ENCODE data around the gene PDGFA. TPM values are rescaled to one million over a fixed set of nuclear protein-coding genes. Genes with fewer than 3 reads are reported as not detected.

PDGFA gene
- polyA plus RNA-seq, 1 experiment: 17.4 TPM

DNA sequence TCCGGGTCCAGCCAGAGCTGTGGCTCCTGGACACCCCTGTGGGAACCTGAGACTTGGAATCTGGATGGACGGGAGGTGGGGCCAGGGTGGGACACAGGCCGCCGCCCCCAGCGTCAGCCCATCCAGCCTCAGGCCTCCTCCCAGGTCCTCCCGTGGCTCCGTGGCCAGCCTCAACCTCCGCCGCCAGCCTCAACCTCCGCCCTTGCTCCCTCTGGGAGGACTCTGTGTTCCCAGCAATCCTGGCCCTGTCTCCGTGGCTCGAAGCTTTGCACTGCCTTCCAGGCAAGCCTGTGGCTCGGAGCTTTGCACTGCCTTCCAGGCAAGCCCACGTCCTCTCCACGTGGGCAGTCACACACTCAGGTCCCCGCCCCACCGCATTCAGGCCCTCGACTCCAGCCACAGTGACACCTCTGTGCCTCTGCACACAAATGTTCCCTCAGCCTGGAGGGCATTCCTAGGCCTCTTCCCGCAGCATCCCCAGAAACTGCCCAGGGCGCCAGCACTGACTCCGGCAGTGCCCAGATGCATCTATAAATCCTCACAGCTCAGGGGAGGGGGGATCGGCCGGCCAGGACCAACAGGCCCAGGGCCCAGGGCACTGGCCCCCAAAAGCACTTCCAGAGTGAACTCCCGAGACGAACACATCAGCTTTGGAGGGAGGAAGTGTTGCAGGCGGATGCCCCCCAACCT, 44.7 kb upstream of the PDGFA start:
- Histone ChIP-seq H3K27me3 (ENCODE audit: control insufficient read depth, insufficient read depth, low read length) (no peaks in the 10 kb centered on the region), H3K4me3 (ENCODE audit: low read depth, low read length) (no peak overlapping the region), H3K36me3 (ENCODE audit: control insufficient read depth, insufficient read depth, low read length) (no peaks in the 10 kb centered on the region)
- TF ChIP-seq, protein P1, sequence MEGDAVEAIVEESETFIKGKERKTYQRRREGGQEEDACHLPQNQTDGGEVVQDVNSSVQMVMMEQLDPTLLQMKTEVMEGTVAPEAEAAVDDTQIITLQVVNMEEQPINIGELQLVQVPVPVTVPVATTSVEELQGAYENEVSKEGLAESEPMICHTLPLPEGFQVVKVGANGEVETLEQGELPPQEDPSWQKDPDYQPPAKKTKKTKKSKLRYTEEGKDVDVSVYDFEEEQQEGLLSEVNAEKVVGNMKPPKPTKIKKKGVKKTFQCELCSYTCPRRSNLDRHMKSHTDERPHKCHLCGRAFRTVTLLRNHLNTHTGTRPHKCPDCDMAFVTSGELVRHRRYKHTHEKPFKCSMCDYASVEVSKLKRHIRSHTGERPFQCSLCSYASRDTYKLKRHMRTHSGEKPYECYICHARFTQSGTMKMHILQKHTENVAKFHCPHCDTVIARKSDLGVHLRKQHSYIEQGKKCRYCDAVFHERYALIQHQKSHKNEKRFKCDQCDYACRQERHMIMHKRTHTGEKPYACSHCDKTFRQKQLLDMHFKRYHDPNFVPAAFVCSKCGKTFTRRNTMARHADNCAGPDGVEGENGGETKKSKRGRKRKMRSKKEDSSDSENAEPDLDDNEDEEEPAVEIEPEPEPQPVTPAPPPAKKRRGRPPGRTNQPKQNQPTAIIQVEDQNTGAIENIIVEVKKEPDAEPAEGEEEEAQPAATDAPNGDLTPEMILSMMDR (IDR thresholded peaks at IDR 0.05; ENCODE audit: insufficient read depth, low read depth, low read length): no peak
- DNase-seq (ENCODE audit: low read depth): no peak
- ChIA-PET POLR2A (no interaction called here), CTCF (no interaction called here)

DNA sequence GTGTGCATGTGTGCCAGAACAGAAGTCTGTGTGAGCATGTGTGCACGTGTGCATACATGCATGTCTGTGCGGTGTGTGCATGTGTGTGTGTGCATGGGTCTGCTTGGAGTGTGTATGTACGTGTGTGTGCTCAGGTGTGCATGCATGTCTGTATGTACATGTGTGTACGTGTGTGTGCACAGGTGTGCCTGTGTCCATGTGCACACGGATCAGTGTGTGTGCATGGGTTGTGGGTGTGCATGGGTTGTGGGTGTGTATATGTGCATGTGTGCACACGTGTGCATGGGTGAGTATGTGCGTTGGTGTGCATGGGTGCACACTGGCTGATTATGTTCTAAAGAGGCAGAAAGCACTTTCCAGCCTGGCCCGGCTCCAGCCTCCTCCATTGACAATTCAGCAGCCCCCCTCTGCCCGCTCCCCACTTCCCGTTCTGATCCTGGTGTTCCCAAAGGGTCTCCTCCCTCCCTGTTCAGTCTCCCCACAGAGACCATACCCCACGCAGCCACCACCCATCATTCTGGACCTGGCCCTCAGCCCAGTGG, 44.1 kb upstream of the PDGFA start:
- no peak for DNase-seq (ENCODE audit: low read depth)
- ChIA-PET POLR2A (no interaction called here), CTCF (no interaction called here)
- Histone ChIP-seq H3K4me3 (ENCODE audit: low read depth, low read length) (no peak overlapping the region), H3K27me3 (ENCODE audit: control insufficient read depth, insufficient read depth, low read length) (no peaks in the 10 kb centered on the region), H3K36me3 (ENCODE audit: control insufficient read depth, insufficient read depth, low read length) (no peaks in the 10 kb centered on the region)
- TF ChIP-seq, protein P1 (IDR thresholded peaks at IDR 0.05; ENCODE audit: insufficient read depth, low read depth, low read length): no peak

DNA sequence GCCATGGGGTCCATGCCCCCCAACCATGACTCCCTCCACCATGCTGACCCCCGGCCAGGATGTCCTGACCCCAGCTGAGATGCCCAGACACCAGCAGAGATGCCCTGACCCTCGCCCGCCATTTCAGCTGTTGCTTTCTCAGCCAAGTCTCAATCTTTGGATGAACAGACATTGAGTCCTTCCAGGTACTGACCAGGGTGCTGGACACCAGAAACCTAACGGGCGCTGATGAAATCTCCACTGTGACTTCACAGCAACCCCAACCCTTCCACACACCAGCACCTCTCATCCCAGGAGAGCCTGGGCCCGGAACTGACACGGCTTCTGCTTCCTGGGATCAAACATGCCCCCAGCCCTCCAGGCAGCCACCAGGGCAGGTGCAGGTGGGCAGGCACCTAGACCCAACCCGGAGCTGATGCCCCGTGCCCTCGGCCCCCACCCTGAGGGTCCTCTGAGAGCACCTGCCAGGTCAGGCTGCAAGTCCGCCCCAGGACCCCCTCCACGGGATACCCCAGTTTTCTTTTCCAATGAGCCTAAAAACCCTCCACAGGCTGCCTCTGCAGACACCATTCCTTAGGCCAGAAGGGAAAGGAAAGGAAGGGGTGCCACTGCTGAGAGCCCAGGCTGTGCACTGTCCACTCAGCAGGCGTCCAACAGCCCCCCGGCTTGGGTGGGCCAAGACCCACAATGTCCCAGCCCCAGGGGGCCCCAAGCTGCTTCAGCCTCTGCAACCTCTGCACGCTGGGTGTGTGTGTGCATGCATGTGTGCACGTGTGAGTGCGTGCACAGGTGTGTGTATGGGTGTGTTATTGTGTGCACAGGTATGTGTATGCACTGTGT, 43.4 kb upstream of the PDGFA start:
- DNase-seq (ENCODE audit: low read depth): no peak
- ChIA-PET CTCF (no interaction called here), POLR2A (no interaction called here)
- TF ChIP-seq, protein P1 (IDR thresholded peaks at IDR 0.05; ENCODE audit: insufficient read depth, low read depth, low read length): no peak
- Histone ChIP-seq H3K36me3 (ENCODE audit: control insufficient read depth, insufficient read depth, low read length) (no peaks in the 10 kb centered on the region), H3K27me3 (ENCODE audit: control insufficient read depth, insufficient read depth, low read length) (no peaks in the 10 kb centered on the region), H3K4me3 (ENCODE audit: low read depth, low read length) (no peak overlapping the region)

DNA sequence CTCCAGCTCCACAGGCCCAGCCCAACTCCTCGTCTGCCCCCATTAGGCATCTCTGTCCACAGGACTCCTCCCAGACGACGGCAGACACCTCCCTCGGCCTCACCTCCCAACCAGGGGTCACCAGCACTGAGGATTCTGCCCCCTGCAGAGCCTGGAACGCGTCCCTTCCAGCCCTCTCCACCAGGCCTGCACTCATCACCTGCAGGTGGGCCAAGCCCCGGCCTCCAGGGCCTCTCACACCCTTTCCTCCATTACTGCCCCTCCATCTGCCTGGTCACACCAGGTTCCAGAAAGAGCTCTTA, 42.7 kb upstream of the PDGFA start:
- Histone ChIP-seq H3K27me3 (ENCODE audit: control insufficient read depth, insufficient read depth, low read length) (no peaks in the 10 kb centered on the region), H3K4me3 (ENCODE audit: low read depth, low read length) (no peak overlapping the region), H3K36me3 (ENCODE audit: control insufficient read depth, insufficient read depth, low read length) (no peaks in the 10 kb centered on the region)
- TF ChIP-seq, protein P1 (IDR thresholded peaks at IDR 0.05; ENCODE audit: insufficient read depth, low read depth, low read length): no peak
- ChIA-PET POLR2A (no interaction called here), CTCF (no interaction called here)
- no peak for DNase-seq (ENCODE audit: low read depth)

DNA sequence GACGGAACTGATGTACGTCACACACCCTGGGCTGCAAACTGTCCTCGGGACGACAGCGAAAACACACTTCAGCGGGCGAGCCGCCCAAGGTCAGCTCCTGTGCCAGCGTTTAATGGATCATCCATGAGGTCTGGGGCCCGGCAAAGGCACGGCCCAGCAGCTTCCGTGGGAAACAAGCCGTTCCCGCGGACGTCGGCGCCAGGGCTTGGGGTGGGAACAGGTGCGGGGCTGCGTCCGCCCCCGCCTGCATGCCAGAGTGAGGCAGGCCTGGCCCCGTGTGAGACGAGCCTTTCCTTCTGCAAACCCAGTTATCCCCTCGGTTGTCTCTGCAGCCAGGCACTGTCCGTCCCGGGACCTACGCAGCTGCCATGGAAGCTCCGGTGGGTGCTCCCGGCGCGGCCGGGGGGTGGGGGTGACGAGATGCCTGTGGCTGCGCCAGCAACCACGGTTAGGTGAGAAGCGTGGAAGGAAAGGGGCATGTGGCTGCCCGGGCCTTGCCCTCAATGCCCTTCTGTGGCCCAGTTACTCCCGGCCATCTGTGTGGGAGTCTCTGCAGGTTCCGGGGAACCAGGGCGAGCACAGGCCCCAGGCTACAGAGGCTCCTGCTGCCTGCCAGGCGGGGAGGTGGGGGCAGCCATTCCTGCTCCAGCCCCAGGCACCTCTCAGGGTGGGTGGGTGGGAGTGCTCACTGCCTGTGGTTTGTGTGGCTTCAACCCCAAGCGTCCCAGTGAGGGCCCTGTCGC, 42.2 kb upstream of the PDGFA start:
- DNase-seq (ENCODE audit: low read depth): no peak
- POLR2A ChIA-PET: no interaction called here
- TF ChIP-seq, protein P1 (IDR thresholded peaks at IDR 0.05; ENCODE audit: insufficient read depth, low read depth, low read length): no peak
- CTCF ChIA-PET: no interaction called here
- Histone ChIP-seq H3K36me3 (ENCODE audit: control insufficient read depth, insufficient read depth, low read length) (no peaks in the 10 kb centered on the region), H3K27me3 (ENCODE audit: control insufficient read depth, insufficient read depth, low read length) (no peaks in the 10 kb centered on the region), H3K4me3 (ENCODE audit: low read depth, low read length) (no peak overlapping the region)

Measured in BJ (cell line).